HepG2 (cell line): ENCODE data around the gene NYNRIN. TPM values are rescaled to one million over a fixed set of nuclear protein-coding genes. Genes with fewer than 3 reads are reported as not detected.

Source experiments
- AFF4 ChIP-seq: sonication (generic); formaldehyde crosslinking; IDR thresholded peaks from 2 replicates; pipeline ENCODE4 v1.4.0; 2020; ENCODE audit warnings: missing genetic modification reagents
- CBFB ChIP-seq: sonication (generic); formaldehyde crosslinking; IDR thresholded peaks from 2 replicates; pipeline ENCODE4 v1.4.0; 2020; ENCODE audit warnings: missing genetic modification reagents
- HCFC1 ChIP-seq: fragments of 150-350 bp; IDR thresholded peaks from 2 replicates; pipeline ENCODE4 v1.6.1; 2014; ENCODE audit warnings: low read depth, low read length
- HOMEZ ChIP-seq: IDR thresholded peaks from 2 replicates; pipeline ENCODE4 v1.6.1; 2016; ENCODE audit warnings: low read depth
- JUND ChIP-seq: sonication (generic); formaldehyde crosslinking; IDR thresholded peaks from 2 replicates; pipeline ENCODE4 v1.8.0; 2022; ENCODE audit warnings: mild to moderate bottlenecking, missing genetic modification reagents
- KDM4B ChIP-seq: sonication (generic); formaldehyde crosslinking; IDR thresholded peaks from 2 replicates; pipeline ENCODE4 v1.4.0; 2020; ENCODE audit warnings: missing genetic modification reagents
- KLF13 ChIP-seq: sonication (generic); formaldehyde crosslinking; IDR thresholded peaks from 2 replicates; pipeline ENCODE4 v1.4.0; 2020; ENCODE audit warnings: mild to moderate bottlenecking, missing genetic modification reagents
- NFE2 ChIP-seq: sonication (generic); formaldehyde crosslinking; IDR thresholded peaks from 2 replicates; pipeline ENCODE4 v1.4.0; 2020; ENCODE audit warnings: missing genetic modification reagents
- RFXANK ChIP-seq: IDR thresholded peaks from 2 replicates; pipeline ENCODE4 v1.6.1; 2016
- SAP130 ChIP-seq: IDR thresholded peaks from 2 replicates; pipeline ENCODE4 v1.6.1; 2016; ENCODE audit warnings: low read depth
- TCF7L2 ChIP-seq: IDR thresholded peaks from 2 replicates; pipeline ENCODE4 v1.6.1; 2011; ENCODE audit warnings: mild to moderate bottlenecking, low read depth, low read length, moderate library complexity
- TEAD2 ChIP-seq: sonication (generic); formaldehyde crosslinking; IDR thresholded peaks from 2 replicates; pipeline ENCODE4 v1.9.0; 2021; ENCODE audit warnings: missing genetic modification reagents
- ZBTB21 ChIP-seq: sonication (generic); formaldehyde crosslinking; IDR thresholded peaks from 2 replicates; pipeline ENCODE4 v1.4.0; 2020; ENCODE audit warnings: missing genetic modification reagents
- ZBTB33 ChIP-seq: sonication (generic); formaldehyde crosslinking; IDR thresholded peaks from 2 replicates; pipeline ENCODE4 v1.4.0; 2020; ENCODE audit warnings: missing genetic modification reagents
- ZFP36L2 ChIP-seq: sonication (generic); formaldehyde crosslinking; IDR thresholded peaks from 2 replicates; pipeline ENCODE4 v1.4.0; 2020; ENCODE audit warnings: missing genetic modification reagents
- ZFP82 ChIP-seq: sonication (generic); formaldehyde crosslinking; IDR thresholded peaks from 2 replicates; pipeline ENCODE4 v1.5.1; 2020; ENCODE audit warnings: mild to moderate bottlenecking, missing genetic modification reagents, borderline replicate concordance
- ZKSCAN1 ChIP-seq: fragments of 150-350 bp; IDR thresholded peaks from 2 replicates; pipeline ENCODE4 v1.6.1; 2014; ENCODE audit warnings: low read length
- ZNF354B ChIP-seq: sonication (generic); formaldehyde crosslinking; IDR thresholded peaks from 2 replicates; pipeline ENCODE4 v1.8.0; 2022; ENCODE audit warnings: mild to moderate bottlenecking, missing genetic modification reagents
- ZNF44 ChIP-seq: sonication (generic); formaldehyde crosslinking; IDR thresholded peaks from 2 replicates; pipeline ENCODE4 v1.5.1; 2020; ENCODE audit warnings: mild to moderate bottlenecking, missing genetic modification reagents
- ZNF510 ChIP-seq: sonication (generic); formaldehyde crosslinking; IDR thresholded peaks from 2 replicates; pipeline ENCODE4 v1.4.0; 2020; ENCODE audit warnings: low read depth, mild to moderate bottlenecking, missing genetic modification reagents
- ZNF530 ChIP-seq: sonication (generic); formaldehyde crosslinking; IDR thresholded peaks from 2 replicates; pipeline ENCODE4 v1.5.0; 2020; ENCODE audit warnings: low read depth, mild to moderate bottlenecking, missing genetic modification reagents
- ZNF557 ChIP-seq: sonication (generic); formaldehyde crosslinking; IDR thresholded peaks from 2 replicates; pipeline ENCODE4 v1.4.0; 2020; ENCODE audit warnings: missing genetic modification reagents
- ZNF672 ChIP-seq: sonication (generic); formaldehyde crosslinking; IDR thresholded peaks from 2 replicates; pipeline ENCODE4 v1.8.1; 2022; ENCODE audit warnings: missing genetic modification reagents
- ZNF761 ChIP-seq: sonication (generic); formaldehyde crosslinking; conservative IDR thresholded peaks from 2 replicates; pipeline ENCODE4 v1.4.0; 2020; ENCODE audit warnings: mild to moderate bottlenecking, missing genetic modification reagents
- polyA plus RNA-seq, 8 experiments: library from polyadenylated mRNA; depleted of rRNA in 3 of 8; stranded (reverse) in 7 of 8; unstranded in 1 of 8; fragments of >200 nt; fragmentation: Illumina TruSeq in 4 of 8; extraction: Trizol in 4 of 8; gene quantifications; 2 replicates each; pipeline versions ENCODE4 v1.2.1 to v1.2.3, GENCODE V29; 2011 to 2016; ENCODE audit warnings: low read depth in 4 of 8, missing spikeins in 1 of 8, mixed read lengths in 1 of 8; ENCODE audit not compliant: insufficient read depth in 1 of 8
- total RNA-seq, 5 experiments: library from RNA; depleted of rRNA; stranded (reverse); fragments of >200 nt; fragmentation: Illumina TruSeq; extraction: Trizol; gene quantifications; 2 replicates each; pipeline ENCODE4 v1.2.3, GENCODE V29; 2016; ENCODE audit warnings: low read depth in 1 of 5

The NYNRIN gene
- total and polyA plus RNA-seq, 2 of the 13 experiments (the other 11 are each of a cell fraction or from before 2014, with no cell fraction given), result 0.63 to 1.1 TPM

- TF ChIP-seq ZBTB33 (no peak), ZNF44 (CRISPR knock-in tag) (peak; percentile 77; the same call in 1 of the 2 replicates), ZNF557 (CRISPR knock-in tag) (no peak), ZKSCAN1 (no peak), KLF13 (CRISPR knock-in tag) (no peak), SAP130 (peak; percentile 29; the same call in 1 of the 2 replicates), ZFP82 (CRISPR knock-in tag) (no peak), TEAD2 (CRISPR knock-in tag) (no peak), TCF7L2 (no peak), JUND (CRISPR knock-in tag) (no peak), ZNF672 (no peak), ZBTB21 (CRISPR knock-in tag) (no peak), RFXANK (CRISPR knock-in tag) (peak; percentile 59; the same call in 1 of the 2 replicates), ZNF510 (CRISPR knock-in tag) (no peak), AFF4 (CRISPR knock-in tag) (no peak), ZNF761 (CRISPR knock-in tag) (no peak), CBFB (CRISPR knock-in tag) (no peak), ZNF530 (CRISPR knock-in tag) (no peak), ZFP36L2 (no peak), KDM4B (CRISPR knock-in tag) (no peak; the same call in 1 of the 2 replicates), HOMEZ (CRISPR knock-in tag) (no peak), ZNF354B (CRISPR knock-in tag) (no peak), NFE2 (CRISPR knock-in tag) (no peak), HCFC1 (no peak)
These were observed 37.7 kb downstream of the NYNRIN start (continued) for GRCh38 chr14:24436355-24437019.
